ENCODE results near the gene WDR73. TPM values are rescaled to one million over a fixed set of nuclear protein-coding genes. Genes with fewer than 3 reads are reported as not detected.

The WDR73 gene
- polyA plus RNA-seq, 2 of the 4 experiments (the other 2 are of a cell fraction) = 41.0 to 44.7 TPM

GRCh38 chr15:84603630-84604379 is 50.3 kb downstream of the WDR73 start:
- Histone ChIP-seq H3K9me3 (no peaks in the 10 kb centered on the region), H3K27ac (no peak overlapping the region), H3K4me3 (no peak overlapping the region), H3K4me1 (peaks cover 41% of the 10 kb centered on the region), H3K4me2 (no peak overlapping the region)
- ATAC-seq (no peak), DNase-seq (ENCODE audit: low read depth in 1 of 2, low spot score in 1 of 2) (no peak), FAIRE-seq (no peak)
- CTCF ChIA-PET = interaction anchor here (0.6 to 4.0 kb wide), 9 partner anchors 16 to 565 kb away, joined by 3 to 17 read pairs (median 4); no protein-coding TSS in a partner anchor
- POLR2A ChIA-PET = no interaction called here
- TF ChIP-seq SREBF2 (IDR thresholded peaks at IDR 0.05) (no peak), FOSL2 (IDR thresholded peaks at IDR 0.05) (no peak), FOSL2 (CRISPR knock-in tag; IDR thresholded peaks at IDR 0.05) (no peak)
- TF ChIP-seq, protein P1, sequence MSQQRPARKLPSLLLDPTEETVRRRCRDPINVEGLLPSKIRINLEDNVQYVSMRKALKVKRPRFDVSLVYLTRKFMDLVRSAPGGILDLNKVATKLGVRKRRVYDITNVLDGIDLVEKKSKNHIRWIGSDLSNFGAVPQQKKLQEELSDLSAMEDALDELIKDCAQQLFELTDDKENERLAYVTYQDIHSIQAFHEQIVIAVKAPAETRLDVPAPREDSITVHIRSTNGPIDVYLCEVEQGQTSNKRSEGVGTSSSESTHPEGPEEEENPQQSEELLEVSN (IDR thresholded peaks at IDR 0.05; ENCODE audit: borderline replicate concordance, low read depth) = no peak
- WGBS (ENCODE audit: missing lambda C conversion rate) = 92% methylated on average over 14 of the region's 14 CpGs

- FAIRE-seq = no peak
- no peak for DNase-seq (ENCODE audit: low read depth in 1 of 2, low spot score in 1 of 2)
- H3K27ac ChIP-seq = peak overlapping the region; percentile 78 to 88
- ChIA-PET POLR2A (interaction anchor here (0.6 to 2.1 kb wide), 7 partner anchors 13 to 339 kb away, joined by 3 to 16 read pairs (median 3); partner anchors contain the start of genes NMB, SEC11A and WDR73), CTCF (interaction anchor here (0.7 to 4.2 kb wide), 7 partner anchors 11 to 442 kb away, joined by 3 to 57 read pairs (median 4); no protein-coding TSS in a partner anchor)
- peak overlapping the region; percentile 72 for H3K4me3 ChIP-seq
- H3K9me3 ChIP-seq = no peaks in the 10 kb centered on the region
- no peak for ATAC-seq
- no peak for TF ChIP-seq POLR2A (IDR thresholded peaks at IDR 0.05; ENCODE audit: low read length)
- TF ChIP-seq, protein P2, sequence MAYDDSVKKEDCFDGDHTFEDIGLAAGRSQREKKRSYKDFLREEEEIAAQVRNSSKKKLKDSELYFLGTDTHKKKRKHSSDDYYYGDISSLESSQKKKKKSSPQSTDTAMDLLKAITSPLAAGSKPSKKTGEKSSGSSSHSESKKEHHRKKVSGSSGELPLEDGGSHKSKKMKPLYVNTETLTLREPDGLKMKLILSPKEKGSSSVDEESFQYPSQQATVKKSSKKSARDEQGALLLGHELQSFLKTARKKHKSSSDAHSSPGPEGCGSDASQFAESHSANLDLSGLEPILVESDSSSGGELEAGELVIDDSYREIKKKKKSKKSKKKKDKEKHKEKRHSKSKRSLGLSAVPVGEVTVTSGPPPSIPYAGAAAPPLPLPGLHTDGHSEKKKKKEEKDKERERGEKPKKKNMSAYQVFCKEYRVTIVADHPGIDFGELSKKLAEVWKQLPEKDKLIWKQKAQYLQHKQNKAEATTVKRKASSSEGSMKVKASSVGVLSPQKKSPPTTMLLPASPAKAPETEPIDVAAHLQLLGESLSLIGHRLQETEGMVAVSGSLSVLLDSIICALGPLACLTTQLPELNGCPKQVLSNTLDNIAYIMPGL (CRISPR knock-in tag; IDR thresholded peaks at IDR 0.05; ENCODE audit: borderline replicate concordance) = no peak
- TF ChIP-seq TP53 (CRISPR knock-in tag; IDR thresholded peaks at IDR 0.05) = no peak
- TF ChIP-seq POLR2AphosphoS2 (conservative IDR thresholded peaks at IDR 0.05; ENCODE audit: low read length) = no peak
- no peak for TF ChIP-seq CHD2 (IDR thresholded peaks at IDR 0.05; ENCODE audit: low read length, partially characterized antibody)
- TF ChIP-seq ATOH8 (CRISPR knock-in tag; IDR thresholded peaks at IDR 0.05; ENCODE audit: low read depth) = no peak
- TF ChIP-seq JUNB (IDR thresholded peaks at IDR 0.05) = no peak
- no peak for TF ChIP-seq EHF (CRISPR knock-in tag; IDR thresholded peaks at IDR 0.05)
- no peak for TF ChIP-seq CHD4 (IDR thresholded peaks at IDR 0.05; ENCODE audit: borderline replicate concordance)
- 37% methylated on average over 6 of the region's 6 CpGs for WGBS (ENCODE audit: missing lambda C conversion rate)
- peaks cover 31% of the 10 kb centered on the region for H3K4me1 ChIP-seq
- peak overlapping the region; percentile 87 for H3K4me2 ChIP-seq
Measured at GRCh38 chr15:84601555-84601838, 52.6 kb downstream of the WDR73 start.

GRCh38 chr15:84600687-84601554 is 53.2 kb downstream of the WDR73 start, which contains the start of gene ZSCAN2:
TSS of gene ZSCAN2 (plus strand) at chr15:84601009. CDS start at chr15:84603928, 2,919 bp downstream.
- H3K4me2 ChIP-seq = peak within 1 kb of the TSS; percentile 87
- peak within 1 kb of the TSS; percentile 72 for H3K4me3 ChIP-seq
- WGBS (ENCODE audit: missing lambda C conversion rate) = 3% methylated on average over 46 of the region's 68 CpGs
- H3K9me3 ChIP-seq = no peaks in the 10 kb centered on the region
- POLR2A ChIA-PET = interaction anchor here (0.6 to 2.1 kb wide), 9 partner anchors 11 to 380 kb away, joined by 3 to 16 read pairs (median 3); partner anchors contain the start of genes NMB, SEC11A and WDR73
- CTCF ChIA-PET = interaction anchor here (0.7 to 4.2 kb wide), 16 partner anchors 10 to 568 kb away, joined by 3 to 57 read pairs (median 4); no protein-coding TSS in a partner anchor
- ATAC-seq = peak; percentile 97 to 98
- peak; percentile 79 for FAIRE-seq
- DNase-seq (ENCODE audit: low read depth in 1 of 2, low spot score in 1 of 2) = peak; percentile 95 to 99
- H3K4me1 ChIP-seq = peaks cover 25% of the 10 kb centered on the region
- peak within 1 kb of the TSS; percentile 78 to 88 for H3K27ac ChIP-seq
- TF ChIP-seq SMC3 (IDR thresholded peaks at IDR 0.05) (no peak), CBX2 (IDR thresholded peaks at IDR 0.05; ENCODE audit: borderline replicate concordance, low read depth) (no peak), FOXS1 (CRISPR knock-in tag; IDR thresholded peaks at IDR 0.05) (no peak), EHF (CRISPR knock-in tag; IDR thresholded peaks at IDR 0.05) (no peak), RFX5 (IDR thresholded peaks at IDR 0.05) (no peak), NR3C1 (IDR thresholded peaks at IDR 0.05) (no peak), MAFK (IDR thresholded peaks at IDR 0.05; ENCODE audit: partially characterized antibody) (peak; percentile 90), EP300 (IDR thresholded peaks at IDR 0.05) (no peak), ESRRA (IDR thresholded peaks at IDR 0.05; ENCODE audit: borderline replicate concordance, low read length) (no peak), CEBPB (IDR thresholded peaks at IDR 0.05) (no peak), KDM1A (IDR thresholded peaks at IDR 0.05; ENCODE audit: low read depth) (0 out of 2 replicates have a peak, but pooled peaks have one; percentile 81), POLR2A (IDR thresholded peaks at IDR 0.05; ENCODE audit: low read length) (peak; percentile 36), ZFP36 (IDR thresholded peaks at IDR 0.05; ENCODE audit: borderline replicate concordance, partially characterized antibody) (no peak), MAZ (IDR thresholded peaks at IDR 0.05; ENCODE audit: borderline replicate concordance, low read depth, low read length) (no peak), EHMT2 (IDR thresholded peaks at IDR 0.05; ENCODE audit: low read depth) (no peak), FOSB (CRISPR knock-in tag; IDR thresholded peaks at IDR 0.05) (no peak)
- TF ChIP-seq, protein P3, sequence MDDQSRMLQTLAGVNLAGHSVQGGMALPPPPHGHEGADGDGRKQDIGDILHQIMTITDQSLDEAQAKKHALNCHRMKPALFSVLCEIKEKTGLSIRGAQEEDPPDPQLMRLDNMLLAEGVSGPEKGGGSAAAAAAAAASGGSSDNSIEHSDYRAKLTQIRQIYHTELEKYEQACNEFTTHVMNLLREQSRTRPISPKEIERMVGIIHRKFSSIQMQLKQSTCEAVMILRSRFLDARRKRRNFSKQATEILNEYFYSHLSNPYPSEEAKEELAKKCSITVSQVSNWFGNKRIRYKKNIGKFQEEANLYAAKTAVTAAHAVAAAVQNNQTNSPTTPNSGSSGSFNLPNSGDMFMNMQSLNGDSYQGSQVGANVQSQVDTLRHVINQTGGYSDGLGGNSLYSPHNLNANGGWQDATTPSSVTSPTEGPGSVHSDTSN (IDR thresholded peaks at IDR 0.05) = no peak
